ENCODE results near the gene PROSER1. TPM values are rescaled to one million over a fixed set of nuclear protein-coding genes. Genes with fewer than 3 reads are reported as not detected.

PROSER1 gene
- total RNA-seq, 1 experiment from 2014 or later: 7.4 TPM

Other genes with a start within 250 kb of the PROSER1 start
- gene STOML3, start 47.3 kb downstream of the PROSER1 start, total RNA-seq (2014; rRNA removed; shearing (Covaris generic)): not detected in 2 replicates
- 11.0 and 12.6 TPM in 2 replicates for gene NHLRC3, start 367 bp upstream of the PROSER1 start, total RNA-seq (2014; rRNA removed; shearing (Covaris generic))

Data from RPMI7951 (cell line).